SK-N-SH (cell line): ENCODE data around the gene TSPAN7.

Experiments used
- CHD2 ChIP-seq: fragments of 150-350 bp; IDR thresholded peaks from 2 replicates; pipeline ENCODE4 v1.6.1; 2018; ENCODE audit warnings: low read length; ENCODE audit not compliant: partially characterized antibody
- EP300 ChIP-seq, 2 experiments: IDR thresholded peaks; 2 replicates each; pipeline versions ENCODE4 v1.4.0 to v1.6.1; 2012; ENCODE audit warnings: borderline replicate concordance in 1 of 2, low read depth in 1 of 2, low read length in 1 of 2
- FOSL2 ChIP-seq: IDR thresholded peaks from 2 replicates; pipeline ENCODE4 v1.4.0; 2012; ENCODE audit warnings: low read depth, mild to moderate bottlenecking, moderate library complexity, borderline replicate concordance
- FOXM1 ChIP-seq: IDR thresholded peaks from 2 replicates; pipeline ENCODE4 v1.4.0; 2012; ENCODE audit warnings: low read depth, mild to moderate bottlenecking
- GABPA ChIP-seq: IDR thresholded peaks from 2 replicates; pipeline ENCODE4 v1.4.0; 2012; ENCODE audit warnings: low read depth, mild to moderate bottlenecking
- TF ChIP-seq, protein P1 (sequence below): fragments of 200-600 bp; sonication (generic); IDR thresholded peaks from 2 replicates; pipeline ENCODE4 v1.6.1; 2017; ENCODE audit warnings: antibody characterized with exemption, mild to moderate bottlenecking, moderate library complexity

DNA sequence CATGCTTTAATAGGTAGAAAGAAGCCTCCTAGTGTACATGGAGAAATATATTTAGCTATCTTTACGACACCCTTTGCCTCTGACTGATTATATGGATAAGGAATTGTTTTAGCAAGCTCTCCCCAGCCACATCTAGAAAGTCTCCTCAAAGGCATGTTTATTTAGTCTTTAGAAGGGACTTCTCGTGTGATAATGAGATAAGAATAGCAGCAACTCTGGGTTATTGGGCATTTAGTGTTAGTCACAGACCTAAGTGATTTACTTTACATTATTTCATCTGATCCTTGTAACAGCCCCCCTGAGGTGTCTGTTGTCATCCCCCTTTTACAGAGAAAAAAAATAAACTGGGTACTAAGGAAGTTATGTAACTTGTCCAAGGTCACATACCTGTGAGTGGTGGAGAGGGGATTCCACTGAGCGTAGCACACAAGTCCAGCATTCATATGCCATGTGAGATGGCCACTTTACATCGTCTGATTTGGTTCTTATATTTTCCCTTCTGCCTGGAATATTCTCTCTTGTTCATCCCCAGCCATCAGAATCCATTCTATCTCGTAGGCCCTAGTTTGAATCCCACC lies 77.7 kb downstream of the TSPAN7 start:
- TF ChIP-seq FOSL2 (no peak), CHD2 (no peak), GABPA (no peak), EP300 (IDR thresholded peaks at IDR 0.05; ENCODE audit: borderline replicate concordance in 1 of 2, low read depth in 1 of 2, low read length in 1 of 2) (no peak), FOXM1 (no peak)
- TF ChIP-seq, protein P1, sequence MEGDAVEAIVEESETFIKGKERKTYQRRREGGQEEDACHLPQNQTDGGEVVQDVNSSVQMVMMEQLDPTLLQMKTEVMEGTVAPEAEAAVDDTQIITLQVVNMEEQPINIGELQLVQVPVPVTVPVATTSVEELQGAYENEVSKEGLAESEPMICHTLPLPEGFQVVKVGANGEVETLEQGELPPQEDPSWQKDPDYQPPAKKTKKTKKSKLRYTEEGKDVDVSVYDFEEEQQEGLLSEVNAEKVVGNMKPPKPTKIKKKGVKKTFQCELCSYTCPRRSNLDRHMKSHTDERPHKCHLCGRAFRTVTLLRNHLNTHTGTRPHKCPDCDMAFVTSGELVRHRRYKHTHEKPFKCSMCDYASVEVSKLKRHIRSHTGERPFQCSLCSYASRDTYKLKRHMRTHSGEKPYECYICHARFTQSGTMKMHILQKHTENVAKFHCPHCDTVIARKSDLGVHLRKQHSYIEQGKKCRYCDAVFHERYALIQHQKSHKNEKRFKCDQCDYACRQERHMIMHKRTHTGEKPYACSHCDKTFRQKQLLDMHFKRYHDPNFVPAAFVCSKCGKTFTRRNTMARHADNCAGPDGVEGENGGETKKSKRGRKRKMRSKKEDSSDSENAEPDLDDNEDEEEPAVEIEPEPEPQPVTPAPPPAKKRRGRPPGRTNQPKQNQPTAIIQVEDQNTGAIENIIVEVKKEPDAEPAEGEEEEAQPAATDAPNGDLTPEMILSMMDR, result no peak
